Astrocyte of the cerebellum (primary cell): ENCODE results near the gene BRSK2.

Experiments used
- DNase-seq: peaks from one replicate; pipeline ENCODE4 v3.0.0-alpha.2; 2011; ENCODE audit warnings: low read depth
- H3K4me3 ChIP-seq: 2 replicates; pipeline ENCODE4 v1.5.1; 2011; ENCODE audit warnings: mild to moderate bottlenecking, low read depth, low read length, moderate library complexity
- in situ Hi-C: cut with HindIII; loops from 2 replicates; pipeline ENCODE4 v1.10.0; 2017; ENCODE audit warnings: low sequenced_read_pairs
- TF ChIP-seq, protein P1 (sequence below): IDR thresholded peaks from 2 replicates; pipeline ENCODE4 v1.5.1; 2012; ENCODE audit warnings: low read length, low read depth, moderate library complexity, mild to moderate bottlenecking; ENCODE audit errors: missing control alignments

The BRSK2 gene

GRCh38 chr11:1370186-1371025 lies 19.3 kb upstream of the BRSK2 start:
- DNase-seq, result no peak
- TF ChIP-seq, protein P1, sequence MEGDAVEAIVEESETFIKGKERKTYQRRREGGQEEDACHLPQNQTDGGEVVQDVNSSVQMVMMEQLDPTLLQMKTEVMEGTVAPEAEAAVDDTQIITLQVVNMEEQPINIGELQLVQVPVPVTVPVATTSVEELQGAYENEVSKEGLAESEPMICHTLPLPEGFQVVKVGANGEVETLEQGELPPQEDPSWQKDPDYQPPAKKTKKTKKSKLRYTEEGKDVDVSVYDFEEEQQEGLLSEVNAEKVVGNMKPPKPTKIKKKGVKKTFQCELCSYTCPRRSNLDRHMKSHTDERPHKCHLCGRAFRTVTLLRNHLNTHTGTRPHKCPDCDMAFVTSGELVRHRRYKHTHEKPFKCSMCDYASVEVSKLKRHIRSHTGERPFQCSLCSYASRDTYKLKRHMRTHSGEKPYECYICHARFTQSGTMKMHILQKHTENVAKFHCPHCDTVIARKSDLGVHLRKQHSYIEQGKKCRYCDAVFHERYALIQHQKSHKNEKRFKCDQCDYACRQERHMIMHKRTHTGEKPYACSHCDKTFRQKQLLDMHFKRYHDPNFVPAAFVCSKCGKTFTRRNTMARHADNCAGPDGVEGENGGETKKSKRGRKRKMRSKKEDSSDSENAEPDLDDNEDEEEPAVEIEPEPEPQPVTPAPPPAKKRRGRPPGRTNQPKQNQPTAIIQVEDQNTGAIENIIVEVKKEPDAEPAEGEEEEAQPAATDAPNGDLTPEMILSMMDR, result no peak
- in situ Hi-C loops, result no loop called here
- H3K4me3 ChIP-seq, result no peak overlapping the region

GRCh38 chr11:1371026-1371325 lies 18.8 kb upstream of the BRSK2 start:
- TF ChIP-seq, protein P1, result no peak
- in situ Hi-C loops, result no loop called here
- H3K4me3 ChIP-seq, result no peak overlapping the region
- no peak for DNase-seq

- no peak for DNase-seq
- in situ Hi-C loops, result no loop called here
- H3K4me3 ChIP-seq, result no peak overlapping the region
- TF ChIP-seq, protein P1, result no peak
Observed at GRCh38 chr11:1371377-1371776, 18.4 kb upstream of the BRSK2 start.

GRCh38 chr11:1371836-1372465 lies 17.8 kb upstream of the BRSK2 start:
- TF ChIP-seq, protein P1, result no peak
- H3K4me3 ChIP-seq, result no peak overlapping the region
- in situ Hi-C loops, result no loop called here
- no peak for DNase-seq

DNA sequence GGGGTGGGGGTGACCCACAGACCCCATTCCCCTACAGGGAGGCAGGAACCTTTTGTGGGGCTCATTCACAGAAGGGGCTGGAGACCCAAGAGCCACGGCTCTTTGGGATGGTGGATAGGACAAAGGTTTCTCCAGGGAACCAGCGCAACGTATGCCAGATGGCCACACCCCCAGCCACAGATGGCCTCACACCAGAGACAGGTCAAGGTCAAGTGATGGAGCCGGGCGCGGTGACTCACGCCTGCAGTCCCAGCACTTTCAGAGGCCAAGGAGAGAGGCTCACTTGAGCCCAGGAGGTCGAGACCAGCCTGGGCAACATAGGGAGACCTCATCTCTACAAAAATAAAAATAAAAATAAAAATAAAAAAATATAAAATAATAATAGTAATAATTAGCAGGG lies 17.1 kb upstream of the BRSK2 start:
- TF ChIP-seq, protein P1, result no peak
- H3K4me3 ChIP-seq, result no peak overlapping the region
- in situ Hi-C loops, result no loop called here
- no peak for DNase-seq

DNA sequence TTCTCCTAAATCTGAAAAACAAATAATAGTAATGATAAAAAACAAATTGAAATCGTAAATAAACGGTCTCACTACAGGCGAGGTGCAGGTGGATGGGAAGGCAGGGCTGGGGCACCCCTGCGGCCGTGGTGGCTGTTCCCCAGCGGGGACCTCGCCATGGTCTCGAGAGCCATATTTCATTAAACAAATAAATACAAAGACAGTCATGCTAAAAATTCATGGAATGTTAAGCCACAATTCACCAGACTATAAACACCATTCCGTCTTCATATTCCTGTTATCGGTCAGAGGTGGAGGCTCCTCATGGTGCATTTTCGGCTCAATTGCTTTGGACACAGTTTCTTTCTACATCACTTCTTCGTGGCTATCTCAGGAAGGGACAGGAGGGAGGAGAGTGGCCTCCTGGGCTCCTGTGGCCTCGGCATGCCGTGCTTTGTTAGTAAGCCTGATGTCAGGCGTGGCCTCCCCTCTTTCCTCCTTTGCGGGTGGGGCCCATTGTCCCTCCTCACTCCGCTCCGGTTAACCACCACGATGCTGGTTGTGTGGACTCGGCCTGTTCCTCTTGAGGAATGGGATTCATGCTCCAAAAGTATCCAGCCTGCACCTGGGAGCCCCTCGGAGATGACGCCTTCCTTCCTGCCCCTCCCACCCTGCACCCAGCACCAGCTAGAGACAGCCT lies 16.1 kb upstream of the BRSK2 start:
- TF ChIP-seq, protein P1, result no peak
- in situ Hi-C loops, result no loop called here
- no peak overlapping the region for H3K4me3 ChIP-seq
- peak; percentile 11 for DNase-seq
